Astrocyte (in vitro differentiated cells and primary cell): ENCODE results near the gene SCNN1A.

Experiments
- EZH2 ChIP-seq: IDR thresholded peaks from 2 replicates; pipeline ENCODE4 v1.6.1; 2012; ENCODE audit warnings: mild to moderate bottlenecking, low read length, inconsistent platforms; ENCODE audit not compliant: insufficient read depth
- TF ChIP-seq, protein P1 (sequence below): IDR thresholded peaks from 2 replicates; pipeline ENCODE4 v1.5.1; 2011; ENCODE audit warnings: low read depth, mild to moderate bottlenecking, inconsistent platforms, low read length, moderate library complexity; ENCODE audit not compliant: insufficient read depth

DNA sequence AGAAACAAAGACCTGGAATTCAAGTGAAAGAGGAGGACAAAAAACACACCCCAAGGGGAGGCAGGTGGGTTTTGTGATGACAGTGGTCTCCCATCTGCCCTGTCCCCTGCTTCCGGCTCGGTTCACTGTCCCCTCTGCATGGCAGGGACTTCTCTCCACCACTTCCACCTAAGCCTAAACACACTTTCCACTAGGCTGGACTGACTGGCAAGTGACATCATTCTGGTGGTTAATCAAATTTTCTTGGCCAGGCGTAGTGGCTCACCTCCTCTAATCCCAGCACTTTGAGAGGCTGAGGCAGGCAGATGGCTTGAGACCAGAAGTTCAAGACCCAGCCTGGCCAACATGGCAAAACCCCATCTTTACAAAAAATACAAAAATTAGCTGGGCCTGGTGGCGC lies 53.0 kb downstream of the SCNN1A start:
- TF ChIP-seq, protein P1, sequence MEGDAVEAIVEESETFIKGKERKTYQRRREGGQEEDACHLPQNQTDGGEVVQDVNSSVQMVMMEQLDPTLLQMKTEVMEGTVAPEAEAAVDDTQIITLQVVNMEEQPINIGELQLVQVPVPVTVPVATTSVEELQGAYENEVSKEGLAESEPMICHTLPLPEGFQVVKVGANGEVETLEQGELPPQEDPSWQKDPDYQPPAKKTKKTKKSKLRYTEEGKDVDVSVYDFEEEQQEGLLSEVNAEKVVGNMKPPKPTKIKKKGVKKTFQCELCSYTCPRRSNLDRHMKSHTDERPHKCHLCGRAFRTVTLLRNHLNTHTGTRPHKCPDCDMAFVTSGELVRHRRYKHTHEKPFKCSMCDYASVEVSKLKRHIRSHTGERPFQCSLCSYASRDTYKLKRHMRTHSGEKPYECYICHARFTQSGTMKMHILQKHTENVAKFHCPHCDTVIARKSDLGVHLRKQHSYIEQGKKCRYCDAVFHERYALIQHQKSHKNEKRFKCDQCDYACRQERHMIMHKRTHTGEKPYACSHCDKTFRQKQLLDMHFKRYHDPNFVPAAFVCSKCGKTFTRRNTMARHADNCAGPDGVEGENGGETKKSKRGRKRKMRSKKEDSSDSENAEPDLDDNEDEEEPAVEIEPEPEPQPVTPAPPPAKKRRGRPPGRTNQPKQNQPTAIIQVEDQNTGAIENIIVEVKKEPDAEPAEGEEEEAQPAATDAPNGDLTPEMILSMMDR: no peak
- no peak for TF ChIP-seq EZH2
